ENCODE data around the gene NCF4. TPM values are rescaled to one million over a fixed set of nuclear protein-coding genes. Genes with fewer than 3 reads are reported as not detected.

Gene NCF4
- total RNA-seq = not detected in 2 replicates

DNA sequence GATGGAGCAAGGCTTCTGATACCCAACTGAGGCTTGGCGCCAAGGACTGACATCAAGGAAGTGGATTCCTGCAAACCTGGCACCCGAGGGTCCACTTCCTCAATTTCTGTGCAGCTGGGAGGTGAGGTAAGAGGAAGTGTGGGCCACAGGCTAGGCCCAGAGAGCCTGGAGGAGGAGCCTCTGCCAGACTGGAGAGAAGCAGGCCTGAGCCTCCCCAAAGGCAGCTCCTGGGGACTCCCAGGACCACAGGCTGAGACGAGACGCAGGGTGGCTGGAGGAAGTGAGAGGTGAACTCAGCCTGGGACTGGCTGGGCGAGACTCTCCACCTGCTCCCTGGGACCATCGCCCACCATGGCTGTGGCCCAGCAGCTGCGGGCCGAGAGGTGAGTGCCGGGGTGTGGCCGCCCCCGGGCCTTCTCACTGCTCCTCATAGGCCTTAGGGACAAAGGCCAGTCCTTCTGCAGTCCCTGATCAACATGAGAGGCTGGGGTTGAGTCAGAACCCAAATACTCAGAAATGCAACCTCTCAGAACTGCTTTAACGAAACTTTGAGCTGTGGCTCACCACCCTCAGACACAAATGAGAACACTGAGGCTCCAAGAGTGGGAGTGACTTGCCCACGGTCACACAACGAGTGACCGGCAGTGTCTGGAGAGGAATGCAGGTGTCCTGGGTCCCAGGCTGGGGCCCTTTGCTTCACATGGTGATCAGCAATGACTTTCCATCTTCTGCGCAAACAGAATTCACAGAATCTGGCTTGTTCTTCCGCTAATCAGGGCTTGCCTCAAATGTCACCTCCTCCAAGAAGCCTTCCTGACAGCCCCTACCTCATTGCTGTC lies at the start of gene NCF4:
Gene NCF4 (plus strand): TSS at position 186 of the 839 bp plus-strand sequence. CDS start 166 bp downstream, at position 352.

GRCh38 chr22:36816636-36817524 lies 43.9 kb upstream of the NCF4 start, which contains the start of gene PVALB:
TSS of gene PVALB (minus strand) at chr22:36817035. CDS start at chr22:36817005, 30 bp downstream.

GRCh38 chr22:36913427-36914389 lies 52.9 kb downstream of the NCF4 start, which contains the start of gene CSF2RB:
TSS of gene CSF2RB (plus strand) at chr22:36913628. CDS start at chr22:36922208, 8,580 bp downstream.

Other genes with a start within 250 kb of the NCF4 start
- gene CACNG2, start 157.3 kb upstream of the NCF4 start, total RNA-seq = not detected in 2 replicates
- 15.9 and 21.0 TPM in 2 replicates for gene IFT27, start 84.9 kb upstream of the NCF4 start, total RNA-seq
- gene PVALB, start 44.0 kb upstream of the NCF4 start, total RNA-seq = not detected in 2 replicates
- gene CSF2RB, start 52.6 kb downstream of the NCF4 start, total RNA-seq = under 0.01 and 0.14 TPM in 2 replicates
- 34.4 and 64.6 TPM in 2 replicates for gene TST, start 158.4 kb downstream of the NCF4 start, total RNA-seq
- gene MPST, start 158.7 kb downstream of the NCF4 start, total RNA-seq = 88.5 and 172 TPM in 2 replicates
- gene KCTD17, start 190.7 kb downstream of the NCF4 start, total RNA-seq = 47.3 and 55.4 TPM in 2 replicates
- gene TMPRSS6, start 248.7 kb downstream of the NCF4 start, total RNA-seq = not detected in 2 replicates